GM19452 (cell line): Measurements from ENCODE around the gene PFKFB3.
"Not testable (repeated sequence)": the region's sequence is repeated elsewhere in the genome, so short reads cannot be mapped to it uniquely, and the experiment has no call there.

Source experiments
- ATAC-seq: cut with Tn5 transposase; IDR thresholded peaks from one replicate; pipeline ENCODE4 v1.9.1; 2021; ENCODE audit not compliant: unreplicated experiment

PFKFB3 gene

GRCh38 chr10:6177880-6178281 lies 24.9 kb upstream of the PFKFB3 start:
- no peak for ATAC-seq

- no peak for ATAC-seq
These were observed 24.2 kb upstream of the PFKFB3 start for GRCh38 chr10:6178581-6178980.

GRCh38 chr10:6179078-6179477 lies 23.7 kb upstream of the PFKFB3 start:
- ATAC-seq, result no peak

GRCh38 chr10:6180480-6181110 lies 22.1 kb upstream of the PFKFB3 start:
- no peak for ATAC-seq

- no peak for ATAC-seq
These were observed 21.5 kb upstream of the PFKFB3 start for GRCh38 chr10:6181249-6181648.

GRCh38 chr10:6182454-6183098 lies 20.2 kb upstream of the PFKFB3 start:
- no peak for ATAC-seq

GRCh38 chr10:6185039-6185716 lies 17.6 kb upstream of the PFKFB3 start:
- ATAC-seq, result no peak

GRCh38 chr10:6186894-6187256 lies 15.9 kb upstream of the PFKFB3 start:
- no peak for ATAC-seq

GRCh38 chr10:6187278-6187677 lies 15.5 kb upstream of the PFKFB3 start:
- ATAC-seq, result no peak

- not testable (repeated sequence) for ATAC-seq
These were observed 12.7 kb upstream of the PFKFB3 start for GRCh38 chr10:6190033-6190432.

GRCh38 chr10:6191147-6191546 lies 11.6 kb upstream of the PFKFB3 start:
- no peak for ATAC-seq

GRCh38 chr10:6191569-6191968 lies 11.2 kb upstream of the PFKFB3 start:
- no peak for ATAC-seq

- ATAC-seq, result not testable (repeated sequence)
These were observed 9.4 kb upstream of the PFKFB3 start for GRCh38 chr10:6193342-6193741.

- no peak for ATAC-seq
These were observed 8.4 kb upstream of the PFKFB3 start for GRCh38 chr10:6194311-6194710.

- ATAC-seq, result no peak
These were observed 7.4 kb upstream of the PFKFB3 start for GRCh38 chr10:6195376-6195775.

- ATAC-seq, result no peak
These were observed 6.9 kb upstream of the PFKFB3 start for GRCh38 chr10:6195846-6196245.

GRCh38 chr10:6196524-6196923 lies 6.2 kb upstream of the PFKFB3 start:
- ATAC-seq, result not testable (repeated sequence)

- no peak for ATAC-seq
These were observed 5.4 kb upstream of the PFKFB3 start for GRCh38 chr10:6197321-6197720.

GRCh38 chr10:6198171-6198570 lies 4.6 kb upstream of the PFKFB3 start:
- ATAC-seq, result no peak

GRCh38 chr10:6199131-6199733 lies 3.5 kb upstream of the PFKFB3 start:
- ATAC-seq, result no peak

- no peak for ATAC-seq
These were observed 2.3 kb upstream of the PFKFB3 start for GRCh38 chr10:6200440-6200733.
